ENCODE results near the gene TXNDC2.
"Not testable (repeated sequence)": the region's sequence is repeated elsewhere in the genome, so short reads cannot be mapped to it uniquely, and the experiment has no call there.

The TXNDC2 gene

GRCh38 chr18:9910071-9910470, 24.3 kb downstream of the TXNDC2 start:
- DNase-seq (ENCODE audit: low spot score), result no peak
- TF ChIP-seq CTCF (IDR thresholded peaks at IDR 0.05; ENCODE audit: borderline replicate concordance, control extremely low read depth, extremely low read depth, insufficient read depth, missing control alignments), result no peak
- in situ Hi-C loops (cut with MboI; ENCODE audit: low sequenced_read_pairs, unreplicated experiment), result no loop called here

GRCh38 chr18:9910661-9911060, 24.9 kb downstream of the TXNDC2 start:
- DNase-seq (ENCODE audit: low spot score), result no peak
- no peak for TF ChIP-seq CTCF (IDR thresholded peaks at IDR 0.05; ENCODE audit: borderline replicate concordance, control extremely low read depth, extremely low read depth, insufficient read depth, missing control alignments)
- in situ Hi-C loops (cut with MboI; ENCODE audit: low sequenced_read_pairs, unreplicated experiment), result no loop called here

GRCh38 chr18:9911226-9911625, 25.5 kb downstream of the TXNDC2 start:
- in situ Hi-C loops (cut with MboI; ENCODE audit: low sequenced_read_pairs, unreplicated experiment), result no loop called here
- DNase-seq (ENCODE audit: low spot score), result no peak
- TF ChIP-seq CTCF (IDR thresholded peaks at IDR 0.05; ENCODE audit: borderline replicate concordance, control extremely low read depth, extremely low read depth, insufficient read depth, missing control alignments), result no peak

- DNase-seq (ENCODE audit: low spot score), result not testable (repeated sequence)
Observed at GRCh38 chr18:9912285-9912684, 26.5 kb downstream of the TXNDC2 start.

GRCh38 chr18:9913151-9913525, 27.4 kb downstream of the TXNDC2 start:
- DNase-seq (ENCODE audit: low spot score), result no peak
- TF ChIP-seq CTCF (IDR thresholded peaks at IDR 0.05; ENCODE audit: borderline replicate concordance, control extremely low read depth, extremely low read depth, insufficient read depth, missing control alignments), result no peak
- in situ Hi-C loops (cut with MboI; ENCODE audit: low sequenced_read_pairs, unreplicated experiment), result no loop called here

More at GRCh38 chr18:9912285-9912684, 26.5 kb downstream of the TXNDC2 start:
- in situ Hi-C loops (cut with MboI; ENCODE audit: low sequenced_read_pairs, unreplicated experiment), result not testable (repeated sequence)

- in situ Hi-C loops (cut with MboI; ENCODE audit: low sequenced_read_pairs, unreplicated experiment), result no loop called here
- TF ChIP-seq CTCF (IDR thresholded peaks at IDR 0.05; ENCODE audit: borderline replicate concordance, control extremely low read depth, extremely low read depth, insufficient read depth, missing control alignments), result no peak
- DNase-seq (ENCODE audit: low spot score), result peak; percentile 97
Observed at GRCh38 chr18:9913526-9914333, 28.0 kb downstream of the TXNDC2 start, which contains the start of gene VAPA. Gene VAPA, plus strand, starts transcription at chr18:9914016. Its CDS starts 241 bp downstream, at chr18:9914257.

- DNase-seq (ENCODE audit: low spot score), result no peak
- TF ChIP-seq CTCF (IDR thresholded peaks at IDR 0.05; ENCODE audit: borderline replicate concordance, control extremely low read depth, extremely low read depth, insufficient read depth, missing control alignments), result no peak
- in situ Hi-C loops (cut with MboI; ENCODE audit: low sequenced_read_pairs, unreplicated experiment), result no loop called here
Observed at GRCh38 chr18:9914334-9914583, 28.5 kb downstream of the TXNDC2 start.

Data from GM13976 (cell line).